Liver (tissue), 3 donors: Measurements from ENCODE around the gene WDR46.

Experiments
- CTCF ChIP-seq: fragments of 150-350 bp; IDR thresholded peaks from 2 replicates; pipeline ENCODE4 v1.5.1; 2017; ENCODE audit warnings: improper control_type of control experiment, low read depth, low read length; ENCODE audit not compliant: missing input control
- FOXA2 ChIP-seq: IDR thresholded peaks from 2 replicates; pipeline ENCODE4 v1.6.1; 2016; ENCODE audit warnings: antibody characterized with exemption
- GABPA ChIP-seq, 2 donors: IDR thresholded peaks in 1 of 2; conservative IDR thresholded peaks in 1 of 2; 2 replicates each; pipeline ENCODE4 v1.6.1; 2016; ENCODE audit warnings: antibody characterized with exemption in 2 of 2, mild to moderate bottlenecking in 1 of 2, moderate library complexity in 1 of 2
- JUND ChIP-seq, 2 donors: IDR thresholded peaks; 2 replicates each; pipeline ENCODE4 v1.6.1; 2016; ENCODE audit warnings: antibody characterized with exemption in 2 of 2
- MAX ChIP-seq: IDR thresholded peaks from 2 replicates; pipeline ENCODE4 v1.6.1; 2016; ENCODE audit warnings: antibody characterized with exemption
- RXRA ChIP-seq, 2 donors: IDR thresholded peaks; 2 replicates each; pipeline ENCODE4 v1.6.1; 2017 to 2018; ENCODE audit warnings: antibody characterized with exemption in 2 of 2, mild to moderate bottlenecking in 1 of 2
- TAF1 ChIP-seq: conservative IDR thresholded peaks from 2 replicates; pipeline ENCODE4 v1.6.1; 2016; ENCODE audit warnings: antibody characterized with exemption, mild to moderate bottlenecking
- YY1 ChIP-seq: IDR thresholded peaks from 2 replicates; pipeline ENCODE4 v1.6.1; 2016; ENCODE audit warnings: antibody characterized with exemption, mild to moderate bottlenecking
- TF ChIP-seq, protein P1 (sequence below): IDR thresholded peaks from 2 replicates; pipeline ENCODE4 v1.6.1; 2016; ENCODE audit warnings: antibody characterized with exemption, mild to moderate bottlenecking
- donor health status: healthy.
- donor health status: healthy.

- TF ChIP-seq CTCF, result no peak
- TF ChIP-seq YY1, result no peak
- no peak for TF ChIP-seq MAX
- no peak for TF ChIP-seq TAF1
- TF ChIP-seq FOXA2, result no peak
- TF ChIP-seq, protein P1, sequence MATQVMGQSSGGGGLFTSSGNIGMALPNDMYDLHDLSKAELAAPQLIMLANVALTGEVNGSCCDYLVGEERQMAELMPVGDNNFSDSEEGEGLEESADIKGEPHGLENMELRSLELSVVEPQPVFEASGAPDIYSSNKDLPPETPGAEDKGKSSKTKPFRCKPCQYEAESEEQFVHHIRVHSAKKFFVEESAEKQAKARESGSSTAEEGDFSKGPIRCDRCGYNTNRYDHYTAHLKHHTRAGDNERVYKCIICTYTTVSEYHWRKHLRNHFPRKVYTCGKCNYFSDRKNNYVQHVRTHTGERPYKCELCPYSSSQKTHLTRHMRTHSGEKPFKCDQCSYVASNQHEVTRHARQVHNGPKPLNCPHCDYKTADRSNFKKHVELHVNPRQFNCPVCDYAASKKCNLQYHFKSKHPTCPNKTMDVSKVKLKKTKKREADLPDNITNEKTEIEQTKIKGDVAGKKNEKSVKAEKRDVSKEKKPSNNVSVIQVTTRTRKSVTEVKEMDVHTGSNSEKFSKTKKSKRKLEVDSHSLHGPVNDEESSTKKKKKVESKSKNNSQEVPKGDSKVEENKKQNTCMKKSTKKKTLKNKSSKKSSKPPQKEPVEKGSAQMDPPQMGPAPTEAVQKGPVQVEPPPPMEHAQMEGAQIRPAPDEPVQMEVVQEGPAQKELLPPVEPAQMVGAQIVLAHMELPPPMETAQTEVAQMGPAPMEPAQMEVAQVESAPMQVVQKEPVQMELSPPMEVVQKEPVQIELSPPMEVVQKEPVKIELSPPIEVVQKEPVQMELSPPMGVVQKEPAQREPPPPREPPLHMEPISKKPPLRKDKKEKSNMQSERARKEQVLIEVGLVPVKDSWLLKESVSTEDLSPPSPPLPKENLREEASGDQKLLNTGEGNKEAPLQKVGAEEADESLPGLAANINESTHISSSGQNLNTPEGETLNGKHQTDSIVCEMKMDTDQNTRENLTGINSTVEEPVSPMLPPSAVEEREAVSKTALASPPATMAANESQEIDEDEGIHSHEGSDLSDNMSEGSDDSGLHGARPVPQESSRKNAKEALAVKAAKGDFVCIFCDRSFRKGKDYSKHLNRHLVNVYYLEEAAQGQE, result no peak
- no peak for TF ChIP-seq GABPA (IDR thresholded peaks at IDR 0.05 in 1 of 2, conservative IDR thresholded peaks at IDR 0.05 in 1 of 2)
- TF ChIP-seq RXRA (IDR thresholded peaks at IDR 0.05), result no peak
- TF ChIP-seq JUND (IDR thresholded peaks at IDR 0.05), result no peak
These were observed 10.2 kb downstream of the WDR46 start for GRCh38 chr6:33278810-33279209.
